Measurements from ENCODE around the gene C11orf68.
A peak's percentile ranks its signal among the peaks of the same experiment; 100 is the strongest.

C11orf68 gene

GRCh38 chr11:65900899-65901180, 18.0 kb downstream of the C11orf68 start:
- Histone ChIP-seq H3K27me3 (ENCODE audit: insufficient read depth, poor library complexity, severe bottlenecking) (no peaks in the 10 kb centered on the region), H3K4me3 (replicated peaks; ENCODE audit: insufficient read depth, low read length) (no peak overlapping the region), H3K27ac (replicated peaks) (no peak overlapping the region)
- TF ChIP-seq GABPA (IDR thresholded peaks at IDR 0.05; ENCODE audit: low read depth) (no peak), SPI1 (IDR thresholded peaks at IDR 0.05; ENCODE audit: borderline replicate concordance, low read depth) (no peak), REST (IDR thresholded peaks at IDR 0.05; ENCODE audit: insufficient replicate concordance, low read depth) (no peak), CTCF (IDR thresholded peaks at IDR 0.05; ENCODE audit: insufficient read depth, low read length) (no peak)
- no peak for DNase-seq (ENCODE audit: low read depth in 1 of 2, low spot score in 1 of 2)

- Histone ChIP-seq H3K27me3 (ENCODE audit: insufficient read depth, poor library complexity, severe bottlenecking) (no peaks in the 10 kb centered on the region), H3K27ac (replicated peaks) (peak within 1 kb of the TSS; percentile 49), H3K4me3 (replicated peaks; ENCODE audit: insufficient read depth, low read length) (peak within 1 kb of the TSS; percentile 50)
- 0 out of 2 replicates have a peak, but pooled peaks have one; percentile 33 for TF ChIP-seq POLR2AphosphoS5 (IDR thresholded peaks at IDR 0.05; ENCODE audit: low read depth)
- no peak for TF ChIP-seq REST (IDR thresholded peaks at IDR 0.05; ENCODE audit: insufficient replicate concordance, low read depth)
- DNase-seq (ENCODE audit: low read depth in 1 of 2, low spot score in 1 of 2) = peak; percentile 71 to 93
Measured at GRCh38 chr11:65900125-65900898, 18.6 kb downstream of the C11orf68 start, which contains the start of gene FOSL1. TSS of gene FOSL1 (minus strand) at chr11:65900388. CDS start at chr11:65900339, 49 bp downstream.

- Histone ChIP-seq H3K27me3 (ENCODE audit: insufficient read depth, poor library complexity, severe bottlenecking) (no peaks in the 10 kb centered on the region), H3K4me3 (replicated peaks; ENCODE audit: insufficient read depth, low read length) (peak overlapping the region; percentile 50), H3K27ac (replicated peaks) (peak overlapping the region; percentile 49)
- TF ChIP-seq CTCF (IDR thresholded peaks at IDR 0.05; ENCODE audit: insufficient read depth, low read length) (no peak), GABPA (IDR thresholded peaks at IDR 0.05; ENCODE audit: low read depth) (no peak)
- DNase-seq (ENCODE audit: low read depth in 1 of 2, low spot score in 1 of 2) = no peak
Measured at GRCh38 chr11:65899356-65900124, 19.3 kb downstream of the C11orf68 start.

- peak overlapping the region; percentile 50 for H3K4me3 ChIP-seq (replicated peaks; ENCODE audit: insufficient read depth, low read length)
- no peaks in the 10 kb centered on the region for H3K27me3 ChIP-seq (ENCODE audit: insufficient read depth, poor library complexity, severe bottlenecking)
- no peak for TF ChIP-seq REST (IDR thresholded peaks at IDR 0.05; ENCODE audit: insufficient replicate concordance, low read depth)
- no peak for TF ChIP-seq SPI1 (IDR thresholded peaks at IDR 0.05; ENCODE audit: borderline replicate concordance, low read depth)
- no peak for TF ChIP-seq POLR2AphosphoS5 (IDR thresholded peaks at IDR 0.05; ENCODE audit: low read depth)
- TF ChIP-seq CTCF (IDR thresholded peaks at IDR 0.05; ENCODE audit: insufficient read depth, low read length) = no peak
- TF ChIP-seq GABPA (IDR thresholded peaks at IDR 0.05; ENCODE audit: low read depth) = no peak
- DNase-seq (ENCODE audit: low read depth in 1 of 2, low spot score in 1 of 2) = no peak
- no peak overlapping the region; the same call in 1 of the 2 replicates for H3K27ac ChIP-seq (replicated peaks)
Measured at GRCh38 chr11:65898656-65899355, 20.1 kb downstream of the C11orf68 start.

Data from HL-60 (cell line).